HEK293 (cell line): Measurements from ENCODE around the gene RPS25.

Experiments used
- CTCF ChIA-PET: fragments of 350-600 bp; formaldehyde crosslinking; extraction: SDS; loops from one replicate; lab custom pipeline; 2021; ENCODE audit warnings: antibody characterized with exemption; lab: Yijun Ruan, JAX
- POLR2A ChIA-PET: fragments of 300-600 bp; formaldehyde crosslinking; extraction: SDS; loops from one replicate; lab custom pipeline; 2020; ENCODE audit warnings: antibody characterized with exemption, inconsistent platforms; lab: Yijun Ruan, JAX
- H3K27ac ChIP-seq: fragments of 200-500 bp; sonication (Bioruptor generic); 2 replicates; pipeline ENCODE4 v1.5.1; 2014; ENCODE audit warnings: low read depth, low read length, control low read depth, inconsistent platforms; ENCODE audit errors: extremely low read depth
- H3K36me3 ChIP-seq, 2 experiments: fragments of 200-500 bp in 1 of 2; sonication (Bioruptor generic) in 1 of 2; 1 replicate in 1 of 2; 2 replicates in 1 of 2; pipeline ENCODE4 v1.5.1; 2014 to 2017; ENCODE audit warnings: inconsistent platforms in 2 of 2, low read length in 2 of 2; ENCODE audit not compliant: control insufficient read depth in 2 of 2, insufficient read depth in 1 of 2
- H3K4me1 ChIP-seq: fragments of 200-500 bp; sonication (Bioruptor generic); 2 replicates; pipeline ENCODE4 v1.5.1; 2014; ENCODE audit warnings: mild to moderate bottlenecking, low read length, inconsistent platforms; ENCODE audit not compliant: control insufficient read depth, insufficient read depth
- H3K4me3 ChIP-seq: 2 replicates; pipeline ENCODE4 v1.5.1; 2011; ENCODE audit warnings: low read depth, mild to moderate bottlenecking, control low read depth, low read length, moderate library complexity
- H3K9me3 ChIP-seq: fragments of 200-500 bp; sonication (Bioruptor generic); 2 replicates; pipeline ENCODE4 v1.5.1; 2014; ENCODE audit warnings: low read depth, low read length, inconsistent platforms; ENCODE audit not compliant: control insufficient read depth, insufficient read depth
- BCL6B ChIP-seq: fragments of 450-650 bp; formaldehyde crosslinking; IDR thresholded peaks from 2 replicates; pipeline ENCODE4 v1.5.1; 2017; ENCODE audit warnings: missing biosample characterization, missing genetic modification characterization
- ELK4 ChIP-seq: IDR thresholded peaks from 2 replicates; pipeline ENCODE4 v1.6.1; 2011; ENCODE audit warnings: mild to moderate bottlenecking, low read depth, low read length, borderline replicate concordance
- SCRT2 ChIP-seq: fragments of 450-650 bp; formaldehyde crosslinking; IDR thresholded peaks from 2 replicates; pipeline ENCODE4 v1.5.1; 2016; ENCODE audit warnings: missing biosample characterization, missing genetic modification characterization
- WT1 ChIP-seq: fragments of 450-650 bp; formaldehyde crosslinking; IDR thresholded peaks from 2 replicates; pipeline ENCODE4 v1.5.1; 2016; ENCODE audit warnings: missing biosample characterization, missing genetic modification characterization
- YY2 ChIP-seq: fragments of 450-650 bp; formaldehyde crosslinking; IDR thresholded peaks from 2 replicates; pipeline ENCODE4 v1.5.1; 2016; ENCODE audit warnings: missing biosample characterization, missing genetic modification characterization
- ZNF16 ChIP-seq: fragments of 450-650 bp; formaldehyde crosslinking; IDR thresholded peaks from 2 replicates; pipeline ENCODE4 v1.5.1; 2016; ENCODE audit warnings: low read depth, missing biosample characterization, missing genetic modification characterization
- ZNF19 ChIP-seq: fragments of 450-650 bp; formaldehyde crosslinking; IDR thresholded peaks from 2 replicates; pipeline ENCODE4; 2016; ENCODE audit warnings: missing biosample characterization, missing genetic modification characterization, low read depth
- ZNF24 ChIP-seq: fragments of 450-650 bp; formaldehyde crosslinking; IDR thresholded peaks from 2 replicates; pipeline ENCODE4 v1.5.1; 2016; ENCODE audit warnings: missing biosample characterization, missing genetic modification characterization
- ZNF280D ChIP-seq: fragments of 450-650 bp; formaldehyde crosslinking; IDR thresholded peaks from 2 replicates; pipeline ENCODE4 v1.5.1; 2016; ENCODE audit warnings: missing biosample characterization, missing genetic modification characterization
- ZNF404 ChIP-seq: fragments of 450-650 bp; formaldehyde crosslinking; IDR thresholded peaks from 2 replicates; pipeline ENCODE4 v1.5.1; 2017; ENCODE audit warnings: missing biosample characterization, missing genetic modification characterization
- ZNF426 ChIP-seq: fragments of 450-650 bp; formaldehyde crosslinking; IDR thresholded peaks from 2 replicates; pipeline ENCODE4 v1.5.1; 2017; ENCODE audit warnings: missing biosample characterization, missing genetic modification characterization, mild to moderate bottlenecking, inconsistent platforms, moderate library complexity
- ZNF473 ChIP-seq: fragments of 450-650 bp; formaldehyde crosslinking; IDR thresholded peaks from 2 replicates; pipeline ENCODE4 v1.5.1; 2017; ENCODE audit warnings: missing biosample characterization, missing genetic modification characterization
- ZNF513 ChIP-seq: fragments of 450-650 bp; IDR thresholded peaks from 2 replicates; pipeline ENCODE4 v1.5.1; 2018; ENCODE audit warnings: missing biosample characterization, missing genetic modification characterization
- ZNF560 ChIP-seq: fragments of 450-650 bp; formaldehyde crosslinking; IDR thresholded peaks from 2 replicates; pipeline ENCODE4 v1.5.1; 2017; ENCODE audit warnings: missing biosample characterization, missing genetic modification characterization, borderline replicate concordance
- ZNF561 ChIP-seq: fragments of 450-650 bp; IDR thresholded peaks from 2 replicates; pipeline ENCODE4 v1.5.1; 2018; ENCODE audit warnings: missing biosample characterization, missing genetic modification characterization, borderline replicate concordance
- ZNF600 ChIP-seq: fragments of 450-650 bp; formaldehyde crosslinking; IDR thresholded peaks from 2 replicates; pipeline ENCODE4 v1.5.1; 2016; ENCODE audit warnings: missing biosample characterization, missing genetic modification characterization
- ZNF692 ChIP-seq: fragments of 450-650 bp; formaldehyde crosslinking; IDR thresholded peaks from 2 replicates; pipeline ENCODE4 v1.5.1; 2016; ENCODE audit warnings: missing biosample characterization, missing genetic modification characterization
- ZNF843 ChIP-seq: fragments of 450-650 bp; formaldehyde crosslinking; IDR thresholded peaks from 2 replicates; pipeline ENCODE4 v1.5.1; 2016; ENCODE audit warnings: missing biosample characterization, missing genetic modification characterization
- ZSCAN4 ChIP-seq: fragments of 450-650 bp; formaldehyde crosslinking; IDR thresholded peaks from 2 replicates; pipeline ENCODE4 v1.5.1; 2017; ENCODE audit warnings: missing biosample characterization, missing genetic modification characterization

The RPS25 gene

GRCh38 chr11:119025978-119026766 is 8.0 kb upstream of the RPS25 start:
- peaks cover 0 to 80% of the 10 kb centered on the region in 2 experiments; a peak in 2 of 3 replicates for H3K36me3 ChIP-seq
- POLR2A ChIA-PET, result interaction anchor here (0.5 to 1.9 kb wide), 3 partner anchors 10 to 203 kb away, joined by 3 to 6 read pairs (median 4); no protein-coding TSS in a partner anchor

More at GRCh38 chr11:119025978-119026766, 8.0 kb upstream of the RPS25 start:
- H3K4me1 ChIP-seq, result no peaks in the 10 kb centered on the region
- CTCF ChIA-PET, result no interaction called here
- TF ChIP-seq ZNF600 (no peak), ELK4 (no peak), ZNF19 (no peak), ZNF513 (tag by site-specific recombination) (no peak), ZNF404 (no peak), YY2 (no peak), SCRT2 (no peak), ZNF692 (no peak), ZNF280D (no peak), ZNF426 (tag by site-specific recombination) (no peak), ZNF16 (tag by site-specific recombination) (no peak), ZNF560 (tag by site-specific recombination) (no peak), ZNF843 (tag by site-specific recombination) (no peak), WT1 (tag by site-specific recombination) (no peak), ZNF24 (tag by site-specific recombination) (no peak), ZNF473 (tag by site-specific recombination) (no peak), ZSCAN4 (no peak), BCL6B (no peak), ZNF561 (no peak)
- TF ChIP-seq, all 188 proteins: peak for 0
- no peaks in the 10 kb centered on the region for H3K9me3 ChIP-seq
- H3K27ac ChIP-seq, result no peak overlapping the region
- H3K4me3 ChIP-seq, result no peak overlapping the region
